HG02763 (cell line): Measurements from ENCODE around the gene FOXL2.

ENCODE experiments used
- ATAC-seq: cut with Tn5 transposase; IDR thresholded peaks from one replicate; pipeline ENCODE4 v1.9.1; 2021; ENCODE audit warnings: mild to moderate bottlenecking, moderate library complexity; ENCODE audit not compliant: unreplicated experiment

FOXL2 gene

GRCh38 chr3:138898708-138899107, 48.2 kb downstream of the FOXL2 start:
- ATAC-seq, result no peak

DNA sequence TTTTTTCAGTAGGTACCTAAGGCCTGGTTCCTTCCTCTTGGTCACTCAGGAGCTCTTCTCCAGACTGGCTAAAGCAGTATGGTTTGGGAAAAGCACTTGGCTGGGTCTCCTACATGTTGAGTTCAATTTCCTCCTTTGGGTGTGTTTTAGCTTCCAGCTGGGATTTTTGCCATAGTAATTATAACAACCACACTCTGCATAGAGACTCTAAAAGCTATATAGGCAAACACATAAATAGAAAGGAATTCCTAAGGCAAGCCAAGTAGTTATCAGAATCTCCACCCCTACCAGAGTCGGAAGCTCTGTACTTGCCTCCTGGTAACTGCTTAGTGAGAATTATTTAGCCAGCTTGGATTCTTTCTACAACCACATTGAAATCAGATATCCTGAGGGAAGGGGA, 48.6 kb downstream of the FOXL2 start:
- ATAC-seq, result no peak
